Loucy (cell line): Measurements from ENCODE around the gene PPP1R27.

Experiments used
- CTCF ChIP-seq: fragments of 200-600 bp; sonication (generic); conservative IDR thresholded peaks from 2 replicates; pipeline ENCODE4 v1.5.1; 2014; ENCODE audit warnings: mild to moderate bottlenecking, antibody characterized with exemption, low read length
- EZH2phosphoT487 ChIP-seq: fragments of 200-600 bp; IDR thresholded peaks from 2 replicates; pipeline ENCODE4 v1.6.1; 2018; ENCODE audit warnings: antibody characterized with exemption, mild to moderate bottlenecking, moderate library complexity, borderline replicate concordance

- TF ChIP-seq CTCF, result no peak
- no peak for TF ChIP-seq EZH2phosphoT487
Observed at GRCh38 chr17:81802048-81802758, 32.6 kb downstream of the PPP1R27 start.
